ENCODE measurements around the gene GHITM.

GRCh38 chr10:84139126-84140035, at the start of gene GHITM:
- no peak for TF ChIP-seq EZH2phosphoT487 (conservative IDR thresholded peaks at IDR 0.05; ENCODE audit: low read length)
- TF ChIP-seq CTCF (IDR thresholded peaks at IDR 0.05; ENCODE audit: insufficient read depth, low read length, poor library complexity, severe bottlenecking): no peak

Data from SU-DHL-6 (cell line).